Measurements from ENCODE around the gene IL16.

The IL16 gene

GRCh38 chr15:81263477-81263876 lies 66.8 kb downstream of the IL16 start:
- DNase-seq (ENCODE audit: low read depth in 1 of 2, low spot score in 1 of 2) = no peak
- Histone ChIP-seq H3K27ac (replicated peaks) (no peak overlapping the region), H3K4me3 (replicated peaks; ENCODE audit: insufficient read depth, low read length) (no peak overlapping the region), H3K27me3 (ENCODE audit: insufficient read depth, poor library complexity, severe bottlenecking) (peaks cover 8% of the 10 kb centered on the region)
- TF ChIP-seq SPI1 (IDR thresholded peaks at IDR 0.05; ENCODE audit: borderline replicate concordance, low read depth) = no peak
- TF ChIP-seq, protein P1, sequence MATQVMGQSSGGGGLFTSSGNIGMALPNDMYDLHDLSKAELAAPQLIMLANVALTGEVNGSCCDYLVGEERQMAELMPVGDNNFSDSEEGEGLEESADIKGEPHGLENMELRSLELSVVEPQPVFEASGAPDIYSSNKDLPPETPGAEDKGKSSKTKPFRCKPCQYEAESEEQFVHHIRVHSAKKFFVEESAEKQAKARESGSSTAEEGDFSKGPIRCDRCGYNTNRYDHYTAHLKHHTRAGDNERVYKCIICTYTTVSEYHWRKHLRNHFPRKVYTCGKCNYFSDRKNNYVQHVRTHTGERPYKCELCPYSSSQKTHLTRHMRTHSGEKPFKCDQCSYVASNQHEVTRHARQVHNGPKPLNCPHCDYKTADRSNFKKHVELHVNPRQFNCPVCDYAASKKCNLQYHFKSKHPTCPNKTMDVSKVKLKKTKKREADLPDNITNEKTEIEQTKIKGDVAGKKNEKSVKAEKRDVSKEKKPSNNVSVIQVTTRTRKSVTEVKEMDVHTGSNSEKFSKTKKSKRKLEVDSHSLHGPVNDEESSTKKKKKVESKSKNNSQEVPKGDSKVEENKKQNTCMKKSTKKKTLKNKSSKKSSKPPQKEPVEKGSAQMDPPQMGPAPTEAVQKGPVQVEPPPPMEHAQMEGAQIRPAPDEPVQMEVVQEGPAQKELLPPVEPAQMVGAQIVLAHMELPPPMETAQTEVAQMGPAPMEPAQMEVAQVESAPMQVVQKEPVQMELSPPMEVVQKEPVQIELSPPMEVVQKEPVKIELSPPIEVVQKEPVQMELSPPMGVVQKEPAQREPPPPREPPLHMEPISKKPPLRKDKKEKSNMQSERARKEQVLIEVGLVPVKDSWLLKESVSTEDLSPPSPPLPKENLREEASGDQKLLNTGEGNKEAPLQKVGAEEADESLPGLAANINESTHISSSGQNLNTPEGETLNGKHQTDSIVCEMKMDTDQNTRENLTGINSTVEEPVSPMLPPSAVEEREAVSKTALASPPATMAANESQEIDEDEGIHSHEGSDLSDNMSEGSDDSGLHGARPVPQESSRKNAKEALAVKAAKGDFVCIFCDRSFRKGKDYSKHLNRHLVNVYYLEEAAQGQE (IDR thresholded peaks at IDR 0.05; ENCODE audit: insufficient replicate concordance, low read depth) = no peak

- DNase-seq (ENCODE audit: low read depth in 1 of 2, low spot score in 1 of 2) = no peak
- Histone ChIP-seq H3K4me3 (replicated peaks; ENCODE audit: insufficient read depth, low read length) (no peak overlapping the region), H3K27ac (replicated peaks) (no peak overlapping the region), H3K27me3 (ENCODE audit: insufficient read depth, poor library complexity, severe bottlenecking) (peaks cover 6% of the 10 kb centered on the region)
- TF ChIP-seq, protein P1 (IDR thresholded peaks at IDR 0.05; ENCODE audit: insufficient replicate concordance, low read depth) = no peak
- no peak for TF ChIP-seq GABPA (IDR thresholded peaks at IDR 0.05; ENCODE audit: low read depth)
Observed at GRCh38 chr15:81264072-81264857, 67.6 kb downstream of the IL16 start.

- Histone ChIP-seq H3K4me3 (replicated peaks; ENCODE audit: insufficient read depth, low read length) (no peak overlapping the region), H3K27ac (replicated peaks) (no peak overlapping the region), H3K27me3 (ENCODE audit: insufficient read depth, poor library complexity, severe bottlenecking) (peaks cover 3% of the 10 kb centered on the region)
- TF ChIP-seq GABPA (IDR thresholded peaks at IDR 0.05; ENCODE audit: low read depth) = no peak
- no peak for TF ChIP-seq SPI1 (IDR thresholded peaks at IDR 0.05; ENCODE audit: borderline replicate concordance, low read depth)
- TF ChIP-seq CTCF (IDR thresholded peaks at IDR 0.05; ENCODE audit: insufficient read depth, low read length) = no peak
- TF ChIP-seq, protein P1 (IDR thresholded peaks at IDR 0.05; ENCODE audit: insufficient replicate concordance, low read depth) = no peak
- no peak for TF ChIP-seq POLR2AphosphoS5 (IDR thresholded peaks at IDR 0.05; ENCODE audit: low read depth)
- no peak for DNase-seq (ENCODE audit: low read depth in 1 of 2, low spot score in 1 of 2)
Observed at GRCh38 chr15:81265256-81265943, 68.7 kb downstream of the IL16 start.

Data from HL-60 (cell line).